ENCODE measurements around the gene ACAP3. TPM values are rescaled to one million over a fixed set of nuclear protein-coding genes. Genes with fewer than 3 reads are reported as not detected.

Gene ACAP3
- total RNA-seq, 1 experiment from 2014 or later, result 42.2 TPM

DNA sequence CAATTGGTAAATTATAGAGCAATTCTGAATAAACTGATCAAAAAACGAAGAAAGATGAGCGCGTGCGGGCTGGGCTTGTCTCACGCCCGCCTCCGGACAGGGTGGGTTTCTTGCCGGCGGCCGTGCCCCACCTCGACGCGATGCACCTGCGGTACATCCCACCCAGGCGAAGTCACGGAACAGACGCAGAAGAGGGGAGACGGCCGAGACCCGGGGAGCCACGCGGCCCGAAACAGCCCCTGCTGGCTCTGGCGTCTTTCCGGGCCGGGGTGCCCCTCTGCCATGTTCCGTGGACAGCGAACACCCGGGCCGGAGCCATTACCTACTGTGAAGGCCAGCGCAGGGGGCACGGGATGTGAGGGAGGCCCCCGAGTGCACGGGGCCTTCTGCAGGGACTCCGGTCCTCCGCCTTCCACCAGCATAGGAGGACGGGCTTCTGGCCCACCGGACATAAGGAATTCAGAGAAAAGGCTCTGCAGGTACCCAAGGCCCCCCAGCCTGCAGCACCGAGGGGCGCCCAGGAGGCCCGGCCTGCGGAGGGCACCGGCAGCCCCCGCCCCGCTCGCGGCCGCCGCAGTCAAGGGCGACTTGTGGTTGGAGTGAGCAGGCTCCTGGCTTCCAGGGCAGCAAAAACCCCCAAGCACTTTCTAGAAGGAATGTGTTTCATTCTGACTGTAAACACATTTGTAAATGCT, 53.6 kb downstream of the ACAP3 start:
- ChIA-PET CTCF (no interaction called here), POLR2A (no interaction called here)
- Mint-ChIP-seq H3K9me3 (no peaks in the 10 kb centered on the region), H3K36me3 (peaks cover 42% of the 10 kb centered on the region), H3K4me3 (no peak overlapping the region), H3K27ac (no peak overlapping the region), H3K4me1 (peaks cover 12% of the 10 kb centered on the region), H3K27me3 (ENCODE audit: low read depth) (no peaks in the 10 kb centered on the region)
- no peak for DNase-seq (ENCODE audit: low spot score)
- ATAC-seq, result no peak
- TF ChIP-seq, protein P1, sequence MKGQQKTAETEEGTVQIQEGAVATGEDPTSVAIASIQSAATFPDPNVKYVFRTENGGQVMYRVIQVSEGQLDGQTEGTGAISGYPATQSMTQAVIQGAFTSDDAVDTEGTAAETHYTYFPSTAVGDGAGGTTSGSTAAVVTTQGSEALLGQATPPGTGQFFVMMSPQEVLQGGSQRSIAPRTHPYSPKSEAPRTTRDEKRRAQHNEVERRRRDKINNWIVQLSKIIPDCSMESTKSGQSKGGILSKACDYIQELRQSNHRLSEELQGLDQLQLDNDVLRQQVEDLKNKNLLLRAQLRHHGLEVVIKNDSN (CRISPR knock-in tag; IDR thresholded peaks at IDR 0.05), result no peak
- TF ChIP-seq ZNF263 (CRISPR knock-in tag; IDR thresholded peaks at IDR 0.05; ENCODE audit: low read depth) (no peak), ZBTB43 (CRISPR knock-in tag; IDR thresholded peaks at IDR 0.05) (no peak), CBFB (CRISPR knock-in tag; IDR thresholded peaks at IDR 0.05; ENCODE audit: low read depth) (no peak), CTCF (IDR thresholded peaks at IDR 0.05) (no peak), NR1H2 (CRISPR knock-in tag; IDR thresholded peaks at IDR 0.05) (no peak), NR3C1 (CRISPR knock-in tag; conservative IDR thresholded peaks at IDR 0.05; ENCODE audit: low read depth) (no peak), HMGA2 (CRISPR knock-in tag; IDR thresholded peaks at IDR 0.05) (no peak)
- TF ChIP-seq, protein P2, sequence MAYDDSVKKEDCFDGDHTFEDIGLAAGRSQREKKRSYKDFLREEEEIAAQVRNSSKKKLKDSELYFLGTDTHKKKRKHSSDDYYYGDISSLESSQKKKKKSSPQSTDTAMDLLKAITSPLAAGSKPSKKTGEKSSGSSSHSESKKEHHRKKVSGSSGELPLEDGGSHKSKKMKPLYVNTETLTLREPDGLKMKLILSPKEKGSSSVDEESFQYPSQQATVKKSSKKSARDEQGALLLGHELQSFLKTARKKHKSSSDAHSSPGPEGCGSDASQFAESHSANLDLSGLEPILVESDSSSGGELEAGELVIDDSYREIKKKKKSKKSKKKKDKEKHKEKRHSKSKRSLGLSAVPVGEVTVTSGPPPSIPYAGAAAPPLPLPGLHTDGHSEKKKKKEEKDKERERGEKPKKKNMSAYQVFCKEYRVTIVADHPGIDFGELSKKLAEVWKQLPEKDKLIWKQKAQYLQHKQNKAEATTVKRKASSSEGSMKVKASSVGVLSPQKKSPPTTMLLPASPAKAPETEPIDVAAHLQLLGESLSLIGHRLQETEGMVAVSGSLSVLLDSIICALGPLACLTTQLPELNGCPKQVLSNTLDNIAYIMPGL (CRISPR knock-in tag; IDR thresholded peaks at IDR 0.05), result no peak
- TF ChIP-seq, protein P3, sequence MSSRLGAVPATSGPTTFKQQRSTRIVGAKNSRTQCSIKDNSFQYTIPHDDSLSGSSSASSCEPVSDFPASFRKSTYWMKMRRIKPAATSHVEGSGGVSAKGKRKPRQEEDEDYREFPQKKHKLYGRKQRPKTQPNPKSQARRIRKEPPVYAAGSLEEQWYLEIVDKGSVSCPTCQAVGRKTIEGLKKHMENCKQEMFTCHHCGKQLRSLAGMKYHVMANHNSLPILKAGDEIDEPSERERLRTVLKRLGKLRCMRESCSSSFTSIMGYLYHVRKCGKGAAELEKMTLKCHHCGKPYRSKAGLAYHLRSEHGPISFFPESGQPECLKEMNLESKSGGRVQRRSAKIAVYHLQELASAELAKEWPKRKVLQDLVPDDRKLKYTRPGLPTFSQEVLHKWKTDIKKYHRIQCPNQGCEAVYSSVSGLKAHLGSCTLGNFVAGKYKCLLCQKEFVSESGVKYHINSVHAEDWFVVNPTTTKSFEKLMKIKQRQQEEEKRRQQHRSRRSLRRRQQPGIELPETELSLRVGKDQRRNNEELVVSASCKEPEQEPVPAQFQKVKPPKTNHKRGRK (CRISPR knock-in tag; IDR thresholded peaks at IDR 0.05; ENCODE audit: borderline replicate concordance), result no peak
- TF ChIP-seq, protein P4, sequence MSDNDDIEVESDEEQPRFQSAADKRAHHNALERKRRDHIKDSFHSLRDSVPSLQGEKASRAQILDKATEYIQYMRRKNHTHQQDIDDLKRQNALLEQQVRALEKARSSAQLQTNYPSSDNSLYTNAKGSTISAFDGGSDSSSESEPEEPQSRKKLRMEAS (CRISPR knock-in tag; IDR thresholded peaks at IDR 0.05), result no peak
- TF ChIP-seq, protein P5, sequence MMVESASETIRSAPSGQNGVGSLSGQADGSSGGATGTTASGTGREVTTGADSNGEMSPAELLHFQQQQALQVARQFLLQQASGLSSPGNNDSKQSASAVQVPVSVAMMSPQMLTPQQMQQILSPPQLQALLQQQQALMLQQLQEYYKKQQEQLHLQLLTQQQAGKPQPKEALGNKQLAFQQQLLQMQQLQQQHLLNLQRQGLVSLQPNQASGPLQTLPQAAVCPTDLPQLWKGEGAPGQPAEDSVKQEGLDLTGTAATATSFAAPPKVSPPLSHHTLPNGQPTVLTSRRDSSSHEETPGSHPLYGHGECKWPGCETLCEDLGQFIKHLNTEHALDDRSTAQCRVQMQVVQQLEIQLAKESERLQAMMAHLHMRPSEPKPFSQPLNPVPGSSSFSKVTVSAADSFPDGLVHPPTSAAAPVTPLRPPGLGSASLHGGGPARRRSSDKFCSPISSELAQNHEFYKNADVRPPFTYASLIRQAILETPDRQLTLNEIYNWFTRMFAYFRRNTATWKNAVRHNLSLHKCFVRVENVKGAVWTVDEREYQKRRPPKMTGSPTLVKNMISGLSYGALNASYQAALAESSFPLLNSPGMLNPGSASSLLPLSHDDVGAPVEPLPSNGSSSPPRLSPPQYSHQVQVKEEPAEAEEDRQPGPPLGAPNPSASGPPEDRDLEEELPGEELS (CRISPR knock-in tag; IDR thresholded peaks at IDR 0.05), result no peak
- TF ChIP-seq, protein P6, sequence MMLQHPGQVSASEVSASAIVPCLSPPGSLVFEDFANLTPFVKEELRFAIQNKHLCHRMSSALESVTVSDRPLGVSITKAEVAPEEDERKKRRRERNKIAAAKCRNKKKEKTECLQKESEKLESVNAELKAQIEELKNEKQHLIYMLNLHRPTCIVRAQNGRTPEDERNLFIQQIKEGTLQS (CRISPR knock-in tag; conservative IDR thresholded peaks at IDR 0.05), result no peak
- TF ChIP-seq, protein P7, sequence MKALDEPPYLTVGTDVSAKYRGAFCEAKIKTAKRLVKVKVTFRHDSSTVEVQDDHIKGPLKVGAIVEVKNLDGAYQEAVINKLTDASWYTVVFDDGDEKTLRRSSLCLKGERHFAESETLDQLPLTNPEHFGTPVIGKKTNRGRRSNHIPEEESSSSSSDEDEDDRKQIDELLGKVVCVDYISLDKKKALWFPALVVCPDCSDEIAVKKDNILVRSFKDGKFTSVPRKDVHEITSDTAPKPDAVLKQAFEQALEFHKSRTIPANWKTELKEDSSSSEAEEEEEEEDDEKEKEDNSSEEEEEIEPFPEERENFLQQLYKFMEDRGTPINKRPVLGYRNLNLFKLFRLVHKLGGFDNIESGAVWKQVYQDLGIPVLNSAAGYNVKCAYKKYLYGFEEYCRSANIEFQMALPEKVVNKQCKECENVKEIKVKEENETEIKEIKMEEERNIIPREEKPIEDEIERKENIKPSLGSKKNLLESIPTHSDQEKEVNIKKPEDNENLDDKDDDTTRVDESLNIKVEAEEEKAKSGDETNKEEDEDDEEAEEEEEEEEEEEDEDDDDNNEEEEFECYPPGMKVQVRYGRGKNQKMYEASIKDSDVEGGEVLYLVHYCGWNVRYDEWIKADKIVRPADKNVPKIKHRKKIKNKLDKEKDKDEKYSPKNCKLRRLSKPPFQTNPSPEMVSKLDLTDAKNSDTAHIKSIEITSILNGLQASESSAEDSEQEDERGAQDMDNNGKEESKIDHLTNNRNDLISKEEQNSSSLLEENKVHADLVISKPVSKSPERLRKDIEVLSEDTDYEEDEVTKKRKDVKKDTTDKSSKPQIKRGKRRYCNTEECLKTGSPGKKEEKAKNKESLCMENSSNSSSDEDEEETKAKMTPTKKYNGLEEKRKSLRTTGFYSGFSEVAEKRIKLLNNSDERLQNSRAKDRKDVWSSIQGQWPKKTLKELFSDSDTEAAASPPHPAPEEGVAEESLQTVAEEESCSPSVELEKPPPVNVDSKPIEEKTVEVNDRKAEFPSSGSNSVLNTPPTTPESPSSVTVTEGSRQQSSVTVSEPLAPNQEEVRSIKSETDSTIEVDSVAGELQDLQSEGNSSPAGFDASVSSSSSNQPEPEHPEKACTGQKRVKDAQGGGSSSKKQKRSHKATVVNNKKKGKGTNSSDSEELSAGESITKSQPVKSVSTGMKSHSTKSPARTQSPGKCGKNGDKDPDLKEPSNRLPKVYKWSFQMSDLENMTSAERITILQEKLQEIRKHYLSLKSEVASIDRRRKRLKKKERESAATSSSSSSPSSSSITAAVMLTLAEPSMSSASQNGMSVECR (CRISPR knock-in tag; IDR thresholded peaks at IDR 0.05; ENCODE audit: borderline replicate concordance), result no peak

Data from WTC11 (cell line).